ENCODE data around the gene SYDE2. TPM values are rescaled to one million over a fixed set of nuclear protein-coding genes. Genes with fewer than 3 reads are reported as not detected.

SYDE2 gene
- total and polyA plus RNA-seq, 9 of the 15 experiments (the other 6 are each of a cell fraction or from before 2014, with no cell fraction given) = 0.39 to 8.7 (median 4.5) TPM

GRCh38 chr1:85240174-85240601 is 39.4 kb upstream of the SYDE2 start (continued):
- TF ChIP-seq ZFP91 (CRISPR knock-in tag; IDR thresholded peaks at IDR 0.05) (no peak), REST (IDR thresholded peaks at IDR 0.05; ENCODE audit: borderline replicate concordance) (peak; percentile 61), REST (CRISPR knock-in tag; IDR thresholded peaks at IDR 0.05; ENCODE audit: low read depth) (no peak), ZKSCAN1 (IDR thresholded peaks at IDR 0.05; ENCODE audit: low read depth, low read length) (no peak), ZNF224 (CRISPR knock-in tag; IDR thresholded peaks at IDR 0.05) (no peak), MECOM (CRISPR knock-in tag; IDR thresholded peaks at IDR 0.05) (no peak), CTCFL (IDR thresholded peaks at IDR 0.05; ENCODE audit: borderline replicate concordance, insufficient read depth, low read depth, low read length, poor library complexity, severe bottlenecking) (no peak), ILF3 (IDR thresholded peaks at IDR 0.05; ENCODE audit: borderline replicate concordance) (no peak), ZFP36 (IDR thresholded peaks at IDR 0.05; ENCODE audit: low read depth, low read length, partially characterized antibody) (peak; percentile 83), ZFP1 (CRISPR knock-in tag; IDR thresholded peaks at IDR 0.05) (no peak), TBL1XR1 (IDR thresholded peaks at IDR 0.05; ENCODE audit: low read length in 2 of 2) (no peak), HBP1 (CRISPR knock-in tag; IDR thresholded peaks at IDR 0.05) (no peak), SMC3 (conservative IDR thresholded peaks at IDR 0.05; ENCODE audit: insufficient read depth, low read depth, low read length) (peak; percentile 46), ZNF586 (CRISPR knock-in tag; conservative IDR thresholded peaks at IDR 0.05) (no peak)
